Keratinocyte (primary cell): ENCODE measurements around the gene GNG10. TPM values are rescaled to one million over a fixed set of nuclear protein-coding genes. Genes with fewer than 3 reads are reported as not detected.

Experiments
- DNase-seq: peaks from one replicate; pipeline ENCODE4 v3.0.0-alpha.2; 2011; ENCODE audit warnings: low read depth, missing footprints, low spot score
- FAIRE-seq: peaks from 2 replicates; lab custom pipeline; 2011; peaks lifted over from hg19 to GRCh38; lab: Jason Lieb, UNC
- H2AFZ ChIP-seq: 2 replicates; pipeline ENCODE4 v1.6.0; 2012; ENCODE audit warnings: low read length, control low read depth, inconsistent platforms; ENCODE audit not compliant: control insufficient read depth
- H3K27ac ChIP-seq: 2 replicates; pipeline ENCODE4 v1.5.1; 2011; ENCODE audit warnings: low read length; ENCODE audit not compliant: control insufficient read depth, insufficient read depth
- H3K27me3 ChIP-seq: 3 replicates; pipeline ENCODE4 v1.6.0; 2011; ENCODE audit warnings: low read length; ENCODE audit not compliant: control insufficient read depth, insufficient read depth; ENCODE audit errors: extremely low read depth
- H3K36me3 ChIP-seq, 2 experiments: 2 replicates in 1 of 2; 3 replicates in 1 of 2; pipeline ENCODE4 v1.5.1; 2011; ENCODE audit warnings: low read length in 2 of 2, mild to moderate bottlenecking in 1 of 2; ENCODE audit not compliant: control insufficient read depth in 2 of 2, insufficient read depth in 2 of 2; ENCODE audit errors: extremely low read depth in 1 of 2
- H3K4me1 ChIP-seq: 3 replicates; pipeline ENCODE4 v1.5.1; 2011; ENCODE audit warnings: low read length; ENCODE audit not compliant: control insufficient read depth, insufficient read depth; ENCODE audit errors: extremely low read depth
- H3K4me2 ChIP-seq: 3 replicates; pipeline ENCODE4 v1.6.0; 2011; ENCODE audit warnings: low read depth, low read length; ENCODE audit not compliant: control insufficient read depth, insufficient read depth; ENCODE audit errors: extremely low read depth
- H3K4me3 ChIP-seq, 3 experiments: fragments of 200-600 bp in 1 of 3; sonication (generic) in 1 of 3; 2 replicates in 2 of 3; 3 replicates in 1 of 3; pipeline ENCODE4 v1.5.1; 2011 to 2016; ENCODE audit warnings: low read length in 3 of 3, mild to moderate bottlenecking in 3 of 3, control low read depth in 2 of 3, inconsistent platforms in 1 of 3, low read depth in 1 of 3, mixed read lengths in 1 of 3, mixed run types in 1 of 3, moderate library complexity in 1 of 3; ENCODE audit not compliant: control insufficient read depth in 2 of 3, insufficient read depth in 2 of 3; ENCODE audit errors: extremely low read depth in 1 of 3
- H3K79me2 ChIP-seq: 2 replicates; pipeline ENCODE4 v1.6.0; 2012; ENCODE audit warnings: low read length; ENCODE audit not compliant: control insufficient read depth, insufficient read depth
- H3K9ac ChIP-seq: 3 replicates; pipeline ENCODE4 v1.6.0; 2011; ENCODE audit warnings: low read length; ENCODE audit not compliant: control insufficient read depth, insufficient read depth; ENCODE audit errors: extremely low read depth
- H3K9me1 ChIP-seq: 3 replicates; pipeline ENCODE4 v1.6.0; 2011; ENCODE audit warnings: low read length; ENCODE audit not compliant: control insufficient read depth, insufficient read depth; ENCODE audit errors: extremely low read depth
- H3K9me3 ChIP-seq: 2 replicates; pipeline ENCODE4 v1.5.1; 2012; ENCODE audit warnings: low read depth, low read length; ENCODE audit not compliant: control insufficient read depth
- H4K20me1 ChIP-seq: 3 replicates; pipeline ENCODE4 v1.6.0; 2011; ENCODE audit warnings: low read length; ENCODE audit not compliant: control insufficient read depth, insufficient read depth; ENCODE audit errors: extremely low read depth
- CTCF ChIP-seq, 3 experiments: IDR thresholded peaks in 1 of 3; conservative IDR thresholded peaks in 1 of 3; optimal IDR thresholded peaks in 1 of 3; 2 replicates in 2 of 3; 3 replicates in 1 of 3; pipeline versions ENCODE3 to v1.5.1; 2011; ENCODE audit warnings: low read length in 3 of 3, mild to moderate bottlenecking in 3 of 3, moderate library complexity in 2 of 3, control low read depth in 1 of 3, inconsistent platforms in 1 of 3; ENCODE audit not compliant: insufficient read depth in 2 of 3; ENCODE audit errors: extremely low read depth in 1 of 3
- EZH2 ChIP-seq: IDR thresholded peaks from one replicate; pipeline ENCODE4 v1.6.1; 2012; ENCODE audit warnings: inconsistent platforms, mild to moderate bottlenecking, low read length, moderate library complexity
- dilution Hi-C: fragments of 300-500 bp; cut with MboI; formaldehyde crosslinking; loops from one replicate; pipeline ENCODE4 v1.7.0; 2020; ENCODE audit warnings: low sequenced_read_pairs; ENCODE audit not compliant: extremely low pct_ligation_motif_present
- polyA minus RNA-seq, 3 experiments: library from RNA; depleted of rRNA, polyadenylated mRNA; stranded (reverse); fragments of >200 nt; gene quantifications; 1 replicate in 1 of 3; 2 replicates in 1 of 3; 3 replicates in 1 of 3; pipeline ENCODE4 v1.2.3, GENCODE V29; 2011
- polyA plus RNA-seq, 5 experiments: library from polyadenylated mRNA; depleted of rRNA in 3 of 5; stranded (reverse) in 3 of 5; stranded (forward) in 1 of 5; unstranded in 1 of 5; fragments of >200 nt; gene quantifications; 1 replicate in 1 of 5; 2 replicates in 3 of 5; 3 replicates in 1 of 5; pipeline versions ENCODE4 v1.2.1 to v1.2.3, GENCODE V29; 2011 to 2012; ENCODE audit warnings: missing spikeins in 2 of 5, low read depth in 1 of 5, low replicate concordance in 1 of 5

GNG10 gene
- polyA plus RNA-seq, result 66.2 to 89.8 TPM (median 68.8 TPM) in 3 replicates
- 4.6 TPM for polyA plus RNA-seq (2011; ENCODE audit: low read depth)
- 78.7 and 132 TPM in 2 replicates for polyA plus RNA-seq (2011; cell fraction: cytosol; rRNA removed)
- polyA plus RNA-seq (2011; cell fraction: nucleus; rRNA removed), result 18.9 and 26.0 TPM in 2 replicates
- polyA plus RNA-seq (2012; ENCODE audit: low replicate concordance), result 26.6 and 55.8 TPM in 2 replicates
- 12.6 to 18.8 TPM (median 17.5 TPM) in 3 replicates for polyA minus RNA-seq
- polyA minus RNA-seq (2011; cell fraction: cytosol; rRNA and poly(A)+ RNA removed), result 27.4 TPM
- polyA minus RNA-seq (2011; cell fraction: nucleus; rRNA and poly(A)+ RNA removed), result 6.6 and 7.5 TPM in 2 replicates

DNA sequence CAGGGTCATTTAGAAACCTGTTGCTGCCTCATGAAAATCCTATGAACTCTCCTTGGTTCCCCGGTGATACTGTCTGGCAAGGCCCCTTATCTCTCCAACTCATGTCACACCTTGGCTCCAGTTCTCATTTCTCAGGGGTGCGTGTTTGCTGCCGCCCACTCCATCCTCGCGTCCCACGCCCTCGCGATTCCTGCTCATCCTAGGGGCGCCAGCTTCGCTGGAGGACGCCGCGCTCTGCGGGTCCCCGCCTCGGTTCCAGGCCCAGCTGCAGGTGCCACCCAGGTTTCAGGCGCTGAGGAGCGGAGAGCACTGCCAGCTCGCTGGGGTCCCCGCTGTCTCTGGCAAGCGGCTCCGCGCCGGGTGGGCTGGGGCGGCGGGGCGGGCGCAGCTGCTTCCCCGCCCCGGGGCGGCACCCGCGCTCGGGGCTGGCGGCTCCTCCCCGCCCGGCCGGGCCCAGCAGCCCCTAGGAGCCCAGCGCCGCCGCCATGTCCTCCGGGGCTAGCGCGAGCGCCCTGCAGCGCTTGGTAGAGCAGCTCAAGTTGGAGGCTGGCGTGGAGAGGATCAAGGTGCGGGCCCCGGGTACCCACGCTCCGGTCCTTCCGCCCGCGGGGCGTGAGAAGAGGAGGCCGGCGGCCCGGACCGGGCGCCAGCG is at the start of gene GNG10:
Gene GNG10 (plus strand): TSS at position 456 of the 652 bp plus-strand sequence. CDS start 30 bp downstream, at position 486.
- no peaks in the 10 kb centered on the region for H3K27me3 ChIP-seq
- H3K9me3 ChIP-seq, result no peaks in the 10 kb centered on the region
- DNase-seq (no peak), FAIRE-seq (no peak)
- peaks cover 3% of the 10 kb centered on the region for H4K20me1 ChIP-seq
- peaks cover 34% of the 10 kb centered on the region for H3K79me2 ChIP-seq
- peaks cover 19% of the 10 kb centered on the region for H3K4me1 ChIP-seq
- no peaks in the 10 kb centered on the region for H3K9me1 ChIP-seq
- H3K36me3 ChIP-seq, result peaks cover 0 to 7% of the 10 kb centered on the region in 2 experiments
- H3K9ac ChIP-seq, result peak within 1 kb of the TSS; percentile 74
- dilution Hi-C loops, result no loop called here
- no peak for TF ChIP-seq EZH2
- TF ChIP-seq CTCF (optimal IDR thresholded peaks at IDR 0.05 in 1 of 3, IDR thresholded peaks at IDR 0.05 in 1 of 3, conservative IDR thresholded peaks at IDR 0.05 in 1 of 3; ENCODE audit: extremely low read depth in 1 of 3, insufficient read depth in 2 of 3, low read length in 3 of 3), result no peak
- H3K27ac ChIP-seq, result peak within 1 kb of the TSS; percentile 52
- peak within 1 kb of the TSS; percentile 56 to 94 (median 94) for H3K4me3 ChIP-seq
- peak within 1 kb of the TSS; percentile 92 for H2AFZ ChIP-seq
- H3K4me2 ChIP-seq, result peak within 1 kb of the TSS; percentile 100

- Histone ChIP-seq H3K9me3 (no peaks in the 10 kb centered on the region), H3K9ac (no peak overlapping the region), H2AFZ (no peak overlapping the region), H3K4me2 (no peak overlapping the region), H3K27ac (no peak overlapping the region), H4K20me1 (no peaks in the 10 kb centered on the region), H3K4me3 (no peak overlapping the region), H3K36me3 (no peaks in the 10 kb centered on the region), H3K27me3 (no peaks in the 10 kb centered on the region), H3K9me1 (no peaks in the 10 kb centered on the region), H3K79me2 (no peaks in the 10 kb centered on the region), H3K4me1 (peaks cover 8% of the 10 kb centered on the region)
- FAIRE-seq (no peak), DNase-seq (no peak)
- TF ChIP-seq CTCF (optimal IDR thresholded peaks at IDR 0.05 in 1 of 3, IDR thresholded peaks at IDR 0.05 in 1 of 3, conservative IDR thresholded peaks at IDR 0.05 in 1 of 3; ENCODE audit: extremely low read depth in 1 of 3, insufficient read depth in 2 of 3, low read length in 3 of 3) (no peak), EZH2 (no peak)
- dilution Hi-C loops, result no loop called here
Measured at GRCh38 chr9:111613436-111614040, 47.9 kb upstream of the GNG10 start.
